A172 (cell line): Measurements from ENCODE around the gene F12. TPM values are rescaled to one million over a fixed set of nuclear protein-coding genes. Genes with fewer than 3 reads are reported as not detected.

ENCODE experiments used
- DNase-seq: peaks from one replicate; pipeline ENCODE4 v3.0.0-alpha.2; 2015; ENCODE audit warnings: low spot score
- total RNA-seq: library from RNA; depleted of rRNA; stranded (reverse); fragments of >200 nt; shearing (Covaris generic); gene quantifications from 2 replicates; pipeline ENCODE4 v1.2.3, GENCODE V29; 2014

Gene F12
- total RNA-seq, 1 experiment from 2014 or later, result 11.3 TPM

DNA sequence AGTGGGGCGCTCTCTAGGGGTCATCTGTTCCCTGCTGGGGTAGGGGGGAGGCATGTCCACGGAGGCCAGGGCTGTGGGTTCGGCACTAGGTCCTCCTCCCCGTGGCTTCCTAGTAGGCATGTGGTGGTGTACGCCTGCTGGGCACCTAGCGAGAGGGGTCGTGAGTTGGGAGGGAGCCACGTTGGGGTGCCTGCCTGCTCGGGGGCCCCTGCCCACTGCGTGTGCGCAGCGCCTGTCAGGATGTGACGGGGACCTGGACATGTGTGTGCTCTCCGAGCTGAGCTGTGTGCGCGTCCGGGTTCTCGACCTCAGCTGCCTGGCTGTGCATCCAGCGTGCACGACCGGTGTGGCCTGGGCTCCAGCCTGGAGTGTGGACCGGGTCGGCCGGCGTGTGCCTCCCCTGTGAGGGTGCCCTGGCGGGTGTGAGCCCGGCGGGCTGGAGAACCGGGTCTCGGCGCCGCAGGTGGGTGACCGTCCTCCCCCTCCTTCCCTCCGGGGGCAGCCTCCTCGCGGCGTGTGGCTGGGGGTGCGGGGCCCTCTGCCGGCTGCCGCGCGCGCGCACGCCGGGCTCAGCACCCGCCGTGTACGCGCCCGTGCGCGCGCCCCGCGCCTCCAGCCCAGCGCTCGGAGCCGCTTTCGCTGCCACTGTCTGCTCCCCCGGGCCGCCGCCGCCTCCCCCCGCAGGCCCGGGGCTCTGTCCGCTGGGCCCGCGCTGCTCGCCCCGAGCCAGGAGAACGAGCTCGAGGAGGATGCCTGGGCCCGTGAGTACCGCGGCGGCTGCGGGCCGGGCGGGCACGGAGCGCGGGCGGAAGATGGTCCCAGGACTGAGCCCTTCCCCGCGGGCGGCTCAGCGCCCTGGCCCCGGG lies 37.1 kb upstream of the F12 start, which contains the start of gene PRR7:
TSS of gene PRR7 (plus strand) at position 615 of the 866 bp plus-strand sequence. CDS start 8,254 bp downstream, outside the sequence.
- peak; percentile 60 for DNase-seq

DNA sequence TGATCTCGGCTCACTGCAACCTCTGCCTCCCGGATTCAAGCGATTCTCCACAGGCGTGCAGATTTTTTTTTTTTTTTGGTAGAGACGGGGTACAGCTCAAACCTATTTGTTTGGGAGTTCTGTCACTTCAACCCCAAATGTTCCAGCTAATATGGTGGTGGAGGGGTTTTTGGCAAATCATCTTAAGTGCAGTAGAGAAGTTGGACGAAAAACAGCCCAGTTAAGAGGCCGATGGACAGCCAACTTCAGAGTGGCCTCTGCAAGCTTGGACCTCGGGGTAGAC lies 36.5 kb upstream of the F12 start:
- DNase-seq, result no peak

DNA sequence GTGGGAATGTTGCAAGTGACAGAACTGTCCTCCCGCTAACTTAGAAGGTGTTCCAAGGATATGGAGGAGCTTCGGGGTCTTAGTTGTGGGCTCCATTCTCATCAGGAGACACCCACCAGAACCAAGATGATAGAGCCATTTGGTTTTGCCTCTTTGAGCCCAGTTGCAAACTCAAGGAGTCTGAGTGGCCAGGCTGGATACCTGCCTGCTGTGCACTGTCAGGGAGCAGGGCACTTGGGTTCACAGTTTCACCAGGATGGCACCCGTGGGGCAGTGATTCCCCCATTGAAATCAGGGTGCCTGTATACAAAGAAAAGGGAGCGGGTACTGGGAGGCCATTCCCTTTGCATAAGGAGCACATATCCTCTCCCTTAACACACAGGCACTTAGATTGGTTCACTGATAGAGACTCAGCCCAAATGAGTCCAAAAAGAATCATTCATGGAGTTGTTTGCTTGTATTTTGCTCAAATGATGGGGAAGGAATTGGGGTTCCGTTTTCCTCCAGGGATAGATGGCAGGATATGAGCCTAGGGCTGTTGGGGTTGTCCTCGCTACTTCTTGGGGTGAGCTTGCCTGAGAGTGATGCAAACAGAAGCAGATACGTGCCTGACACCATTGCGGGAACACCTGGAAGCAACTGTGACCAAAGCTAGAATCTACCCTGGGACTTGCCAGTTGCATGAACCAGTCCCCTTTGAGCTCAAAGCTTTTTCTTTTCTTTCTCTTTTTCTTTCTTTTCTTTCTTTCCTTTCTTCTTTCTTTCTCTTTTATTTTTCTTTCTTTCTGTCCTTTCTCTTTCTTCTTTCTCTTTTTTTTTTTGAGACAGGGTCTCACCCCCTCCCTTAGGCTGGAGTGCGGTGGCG lies 35.9 kb upstream of the F12 start:
- no peak for DNase-seq

DNA sequence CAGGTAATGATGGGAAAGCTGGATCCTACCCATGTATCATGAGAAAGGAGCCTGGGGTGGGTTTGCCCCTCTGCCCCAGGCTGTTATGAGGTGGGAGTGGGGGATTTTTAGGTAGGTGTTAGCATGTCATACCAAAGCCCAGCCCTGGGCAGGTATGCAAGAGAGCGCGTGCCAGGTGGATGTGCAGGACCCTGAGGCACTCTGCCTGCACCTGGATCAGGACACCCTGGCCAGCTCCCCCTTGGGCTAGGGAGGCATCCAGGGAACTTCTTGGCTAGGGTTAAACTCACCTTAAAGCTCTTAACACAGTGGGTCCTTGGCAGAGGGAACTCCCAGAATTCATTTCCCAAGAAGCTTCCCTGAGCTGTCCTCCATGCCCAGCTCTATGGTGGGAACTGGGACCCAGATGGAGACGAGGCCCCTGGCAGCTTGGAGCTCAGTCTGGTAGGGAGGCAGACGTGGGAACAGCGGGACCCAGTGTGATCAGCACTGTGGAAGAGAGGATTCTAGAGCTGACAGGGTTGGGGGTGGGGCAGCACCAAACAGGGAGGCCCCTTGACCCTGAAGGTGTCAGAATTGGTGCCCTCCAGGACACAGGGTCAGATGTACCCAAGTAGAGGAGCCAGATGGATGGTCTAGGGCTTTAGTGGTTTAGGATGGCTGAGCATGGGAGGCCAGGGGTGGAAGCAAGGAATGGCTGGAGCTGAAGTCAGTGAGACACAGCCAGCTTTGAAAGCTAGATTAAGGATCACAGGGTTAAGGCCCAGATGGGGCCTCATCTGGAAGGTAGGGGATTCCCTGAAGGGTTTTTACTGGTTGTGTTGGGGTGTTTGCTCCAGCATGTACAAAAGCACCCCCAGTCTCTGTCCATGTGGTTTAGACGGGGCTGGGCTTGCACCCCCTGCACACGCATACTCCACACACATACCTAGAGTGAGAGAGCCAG lies 35.0 kb upstream of the F12 start:
- DNase-seq, result no peak

DNA sequence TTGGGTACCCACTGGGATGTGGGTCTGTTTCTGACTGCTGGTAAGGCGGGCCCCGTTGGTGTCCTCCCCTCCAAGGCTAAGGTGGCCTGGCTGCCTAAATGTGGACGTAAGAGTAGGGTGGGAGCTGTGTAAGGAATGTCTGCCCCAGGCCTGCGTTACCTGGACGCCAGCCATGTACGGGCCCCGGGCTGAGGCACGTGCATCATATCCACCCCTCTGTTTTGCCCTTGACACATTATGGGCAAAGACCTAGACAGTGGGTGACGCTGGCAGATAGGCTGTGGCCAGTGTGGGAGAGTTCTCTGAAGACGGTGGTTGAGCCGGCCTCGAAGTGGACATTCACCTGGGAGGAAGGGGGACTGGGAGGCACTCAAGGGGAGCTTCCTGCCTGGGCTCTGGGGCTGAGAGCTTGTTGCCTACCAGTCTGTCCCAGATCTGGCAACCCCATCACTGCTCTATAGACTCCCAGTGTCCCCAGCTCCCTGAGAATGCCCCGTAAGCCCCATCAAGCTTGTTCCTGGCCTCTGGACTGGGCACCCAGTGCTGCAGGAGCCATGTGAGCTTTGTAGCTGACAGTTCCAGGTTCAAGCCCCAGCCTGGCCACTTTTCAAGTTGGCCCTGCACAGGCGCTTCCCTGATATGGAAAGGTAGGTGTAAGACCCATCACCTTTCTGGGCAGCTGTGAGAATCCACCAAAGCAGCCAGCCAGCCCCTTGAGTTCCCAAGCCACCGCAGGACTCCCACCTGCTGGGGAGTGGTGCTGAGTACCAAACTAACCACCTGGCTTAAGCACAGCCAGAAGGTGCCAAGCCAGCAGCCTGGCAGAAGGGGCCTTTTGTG lies 34.0 kb upstream of the F12 start:
- DNase-seq, result no peak

DNA sequence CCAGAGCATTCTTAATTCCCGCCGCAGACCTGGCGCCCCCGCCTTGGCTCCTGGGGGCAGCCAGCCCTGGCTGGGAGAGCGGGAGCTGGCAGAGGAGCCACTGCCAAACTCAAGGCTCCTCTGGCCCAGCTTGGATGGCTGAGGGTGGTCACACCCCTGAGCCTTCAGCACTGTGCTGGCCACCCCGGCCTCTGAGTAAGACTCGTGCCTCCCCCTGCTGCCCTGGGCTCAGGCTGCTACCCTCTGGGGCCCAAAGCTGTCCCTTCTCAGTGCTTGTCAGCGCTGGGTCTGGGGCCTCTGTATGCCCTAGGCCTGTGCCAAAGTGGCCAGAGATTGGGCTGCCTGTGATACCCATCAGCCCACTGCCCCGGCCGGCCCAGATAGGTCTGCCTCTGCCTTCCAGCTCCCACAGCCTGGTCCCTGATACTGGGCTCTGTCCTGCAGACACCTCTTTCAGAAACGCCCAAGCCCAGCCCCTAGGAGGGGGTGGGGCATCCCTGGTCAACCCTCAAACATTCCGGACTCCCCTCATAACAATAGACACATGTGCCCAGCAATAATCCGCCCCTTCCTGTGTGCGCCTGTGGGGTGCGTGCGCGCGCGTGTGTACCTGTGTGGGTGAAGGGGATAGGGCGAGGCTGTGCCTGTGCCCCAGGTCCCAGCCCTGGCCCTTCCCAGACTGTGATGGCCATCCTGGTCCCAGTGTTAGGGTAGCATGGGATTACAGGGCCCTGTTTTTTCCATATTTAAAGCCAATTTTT lies 32.9 kb upstream of the F12 start:
- no peak for DNase-seq

DNA sequence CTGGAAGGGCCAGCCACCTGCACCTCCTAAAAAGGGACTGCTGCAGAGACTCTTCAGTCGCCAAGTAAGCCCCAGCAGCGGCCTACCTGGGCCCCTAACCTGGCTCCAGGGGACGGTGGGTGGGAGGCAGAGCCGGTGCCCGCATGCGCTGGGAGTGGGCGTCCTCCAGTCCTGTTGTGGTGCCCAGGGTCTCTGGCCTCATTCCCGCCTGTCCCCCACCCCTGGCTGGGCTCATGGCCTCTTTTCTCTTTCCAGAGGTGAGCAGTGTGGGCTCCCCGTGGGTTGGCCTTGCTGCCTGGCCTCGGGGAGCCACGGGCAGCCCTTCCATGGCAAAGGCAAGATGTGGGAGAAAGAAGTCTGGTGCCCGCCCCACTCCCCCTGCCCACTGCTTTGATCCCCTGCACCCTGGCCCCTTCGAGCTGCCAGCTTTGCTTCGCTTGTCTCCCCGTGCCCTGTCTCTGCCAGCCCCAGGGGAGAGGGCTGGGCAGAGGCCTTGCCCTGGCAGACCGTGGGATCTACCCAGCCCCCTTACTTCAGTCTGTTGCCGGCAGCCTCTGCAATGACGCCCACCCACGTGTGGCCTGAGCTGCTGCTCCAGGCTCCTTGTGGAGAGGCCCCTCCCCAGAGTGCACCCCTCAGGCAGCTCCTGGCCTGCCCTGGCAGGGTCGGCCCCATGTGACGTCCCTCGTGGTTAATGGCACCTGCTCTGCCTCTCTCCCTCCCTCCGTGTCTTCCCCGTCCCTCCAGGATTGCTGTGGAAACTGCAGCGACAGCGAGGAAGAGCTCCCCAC lies 31.8 kb upstream of the F12 start:
- DNase-seq, result no peak

DNA sequence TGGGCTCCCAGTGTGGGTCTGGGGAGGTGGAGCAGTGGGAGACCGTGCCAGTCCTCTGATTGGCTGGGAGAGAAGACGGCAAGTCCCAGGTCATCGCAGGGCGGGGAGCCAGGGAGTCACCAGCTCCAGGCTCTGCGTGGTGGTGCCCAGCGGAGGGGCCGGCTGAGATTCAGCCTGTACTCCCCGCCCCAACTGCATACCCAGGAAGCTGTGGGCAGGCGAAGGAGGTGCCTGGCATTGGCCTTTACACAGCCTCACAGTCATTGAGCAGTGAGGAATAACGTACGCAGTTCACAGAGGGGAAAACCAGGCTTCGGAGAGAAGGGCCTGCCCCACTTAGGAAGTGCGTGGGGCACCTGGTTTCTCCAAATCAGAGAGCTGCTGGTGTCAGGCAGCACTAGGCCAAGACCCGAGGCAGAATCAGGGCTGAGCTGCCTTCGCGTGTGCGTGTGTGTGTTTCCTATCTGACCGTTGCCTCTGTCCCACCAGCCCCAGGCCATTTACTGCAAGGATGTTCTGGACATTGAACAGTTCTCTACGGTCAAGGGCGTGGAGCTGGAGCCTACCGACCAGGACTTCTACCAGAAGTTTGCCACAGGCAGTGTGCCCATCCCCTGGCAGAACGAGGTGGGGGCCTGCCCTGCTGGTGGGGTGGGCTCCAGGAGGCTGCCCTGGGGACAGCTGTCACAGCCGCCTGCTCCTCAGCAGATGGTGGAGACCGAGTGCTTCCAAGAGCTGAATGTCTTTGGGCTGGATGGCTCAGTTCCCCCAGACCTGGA lies 31.0 kb upstream of the F12 start:
- no peak for DNase-seq

DNA sequence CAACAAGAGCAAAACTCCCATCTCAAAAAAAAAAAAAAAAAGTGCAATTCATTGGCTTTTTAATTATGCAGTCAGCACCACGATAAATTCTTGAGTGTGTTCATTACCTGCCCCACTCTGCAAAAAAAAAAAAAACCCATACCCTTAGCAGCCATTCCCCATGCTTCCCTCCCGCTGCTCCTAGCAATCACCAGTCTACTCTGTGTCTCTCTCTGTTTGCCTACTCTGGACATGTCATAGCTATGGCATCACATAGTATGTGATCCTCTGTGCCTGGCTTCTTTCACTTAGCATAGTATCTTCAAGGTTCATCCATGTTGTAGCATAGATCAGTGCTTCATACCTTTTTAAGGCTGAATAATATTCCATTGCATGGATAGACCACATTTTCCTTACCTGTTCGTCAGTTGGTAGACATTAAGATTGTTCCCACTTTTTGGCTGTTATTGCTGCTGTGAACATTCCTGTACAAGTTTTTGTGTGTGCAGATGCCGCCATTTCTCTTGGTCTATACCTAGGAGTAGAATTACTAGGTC lies 30.2 kb upstream of the F12 start:
- DNase-seq, result no peak

DNA sequence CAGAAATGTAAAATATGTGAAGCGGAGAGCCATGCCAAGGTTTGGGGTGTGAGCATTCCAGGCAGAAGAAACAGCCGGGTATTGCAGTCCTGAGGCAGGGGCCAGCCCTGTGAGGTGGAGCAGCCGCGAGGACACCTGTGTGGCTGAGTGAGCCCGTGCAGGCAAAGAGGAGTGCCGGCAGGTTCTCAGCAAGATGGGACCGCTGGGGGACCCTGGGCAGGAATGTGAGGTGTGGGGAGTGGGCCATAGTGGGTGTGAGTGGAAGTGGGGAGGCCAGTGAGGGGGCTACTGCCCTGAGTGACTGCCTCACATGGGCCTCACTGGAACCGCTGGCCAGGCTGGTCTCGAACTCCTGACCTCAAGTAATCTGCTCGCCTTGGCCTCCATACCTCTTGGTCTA lies 29.1 kb upstream of the F12 start:
- no peak for DNase-seq

DNA sequence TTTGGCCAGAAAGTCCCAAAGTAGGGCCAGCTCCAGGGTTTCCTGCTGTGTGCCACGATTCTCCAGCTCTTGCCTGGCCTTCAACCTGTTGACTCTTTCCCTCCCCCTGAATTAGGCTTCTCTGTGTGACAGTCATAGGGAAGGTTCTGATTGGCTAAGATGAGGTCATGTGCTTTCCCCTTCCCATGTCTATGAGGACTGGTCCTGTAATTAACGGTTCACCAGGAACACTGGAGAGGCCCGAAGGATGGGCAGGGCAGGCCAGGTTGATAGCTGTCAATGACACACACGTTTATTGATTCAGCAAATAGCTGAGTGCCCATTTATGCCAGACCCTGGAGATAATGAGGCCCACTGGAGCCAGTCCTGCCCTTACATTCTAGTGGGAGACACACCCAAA lies 28.3 kb upstream of the F12 start:
- no peak for DNase-seq

DNA sequence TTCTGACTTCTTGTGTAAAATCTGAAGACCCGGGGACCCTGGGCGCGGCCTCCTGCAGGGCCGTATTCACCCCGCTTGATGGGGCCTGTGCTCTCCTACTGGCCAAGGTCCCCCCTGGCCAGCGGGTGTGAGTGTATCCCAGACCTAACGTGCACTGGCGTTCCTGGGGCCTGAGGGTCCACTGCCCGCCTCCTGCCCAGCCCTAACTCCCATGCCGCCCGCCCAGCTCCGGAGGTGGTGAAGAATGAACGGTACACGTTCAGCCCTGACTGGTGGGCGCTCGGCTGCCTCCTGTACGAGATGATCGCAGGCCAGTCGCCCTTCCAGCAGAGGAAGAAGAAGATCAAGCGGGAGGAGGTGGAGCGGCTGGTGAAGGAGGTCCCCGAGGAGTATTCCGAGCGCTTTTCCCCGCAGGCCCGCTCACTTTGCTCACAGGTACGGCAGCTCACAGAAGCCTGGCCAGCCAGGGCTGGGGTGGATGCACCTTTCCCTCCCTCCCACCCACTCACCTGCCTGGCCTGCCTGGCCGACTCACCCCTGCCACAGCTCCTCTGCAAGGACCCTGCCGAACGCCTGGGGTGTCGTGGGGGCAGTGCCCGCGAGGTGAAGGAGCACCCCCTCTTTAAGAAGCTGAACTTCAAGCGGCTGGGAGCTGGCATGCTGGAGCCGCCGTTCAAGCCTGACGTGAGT lies 26.6 kb upstream of the F12 start:
- DNase-seq, result no peak

DNA sequence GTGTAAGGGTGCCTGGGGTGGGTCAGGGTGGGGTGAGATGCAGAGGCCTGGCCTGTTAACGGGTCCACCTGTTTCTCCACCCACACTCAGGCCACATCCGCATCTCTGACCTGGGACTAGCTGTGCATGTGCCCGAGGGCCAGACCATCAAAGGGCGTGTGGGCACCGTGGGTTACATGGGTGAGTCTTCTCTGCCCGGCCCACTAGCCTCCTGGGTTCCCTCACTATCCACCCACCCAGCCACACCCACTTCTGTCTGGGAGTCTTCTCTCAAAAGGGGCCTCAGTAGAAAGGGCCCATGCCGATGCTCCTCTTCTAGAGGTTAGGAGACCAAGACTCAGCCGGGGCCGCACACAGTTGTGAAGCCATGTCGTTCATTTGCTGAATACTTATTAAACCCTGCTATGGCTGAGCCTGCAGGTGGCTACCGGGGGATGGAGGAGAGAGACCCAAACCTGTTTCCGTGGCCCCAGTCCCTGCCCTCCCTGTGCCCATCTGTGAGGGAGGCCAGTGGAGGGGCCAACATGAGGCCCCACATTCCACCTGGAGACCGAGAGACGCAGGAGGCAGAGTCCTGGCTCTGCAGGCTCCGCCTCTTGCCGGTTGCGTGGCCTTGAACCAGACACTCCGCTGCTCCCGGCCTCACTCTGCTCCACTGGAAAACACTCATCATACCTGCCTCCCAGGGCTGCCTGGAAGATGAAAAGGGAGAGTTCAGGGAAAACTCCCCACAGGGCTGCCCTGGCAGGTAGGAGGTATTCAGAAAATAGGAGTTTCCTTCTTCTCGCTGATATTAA lies 25.8 kb upstream of the F12 start:
- DNase-seq, result no peak

DNA sequence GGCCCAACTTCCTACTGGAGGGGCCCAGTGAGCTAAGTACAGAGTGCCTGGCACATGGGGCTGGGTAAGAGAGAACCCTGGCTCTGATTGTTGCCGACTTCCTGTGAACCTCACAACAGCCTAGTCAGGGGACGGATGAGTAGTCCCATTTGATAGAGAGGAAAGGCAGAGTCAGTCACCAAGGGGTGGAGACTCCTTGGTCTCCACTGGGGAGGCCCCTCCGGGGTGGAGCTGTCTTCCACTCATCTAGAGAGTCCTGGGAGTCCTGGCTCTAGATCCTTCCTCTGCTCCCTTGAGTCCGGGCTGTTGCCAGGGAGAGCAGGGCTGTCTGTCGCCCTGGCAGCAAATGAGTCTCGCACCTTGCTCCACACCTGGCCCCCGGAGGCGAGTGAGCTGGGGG lies 25.1 kb upstream of the F12 start:
- DNase-seq, result peak; percentile 54

DNA sequence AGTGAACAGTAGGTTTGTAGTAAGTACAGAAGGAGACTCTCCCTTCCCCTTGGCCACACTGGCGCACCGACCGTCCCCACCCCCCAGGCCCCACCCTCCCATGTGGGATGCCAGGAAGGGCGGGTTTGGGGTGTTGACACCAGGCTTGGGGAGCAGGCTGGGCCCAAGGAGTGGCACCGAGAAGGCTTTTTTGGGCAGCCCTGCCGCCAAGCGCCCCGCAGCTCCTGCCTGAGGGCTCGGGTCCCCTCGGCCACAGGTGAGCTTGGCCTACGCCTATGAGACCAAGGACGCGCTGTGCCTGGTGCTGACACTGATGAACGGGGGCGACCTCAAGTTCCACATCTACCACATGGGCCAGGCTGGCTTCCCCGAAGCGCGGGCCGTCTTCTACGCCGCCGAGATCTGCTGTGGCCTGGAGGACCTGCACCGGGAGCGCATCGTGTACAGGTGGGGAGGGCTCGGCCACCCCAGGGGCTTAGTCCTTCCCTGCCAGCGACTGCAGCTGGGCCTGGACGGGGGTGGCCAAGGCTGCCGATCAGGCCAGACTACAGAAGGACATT lies 24.4 kb upstream of the F12 start:
- no peak for DNase-seq

DNA sequence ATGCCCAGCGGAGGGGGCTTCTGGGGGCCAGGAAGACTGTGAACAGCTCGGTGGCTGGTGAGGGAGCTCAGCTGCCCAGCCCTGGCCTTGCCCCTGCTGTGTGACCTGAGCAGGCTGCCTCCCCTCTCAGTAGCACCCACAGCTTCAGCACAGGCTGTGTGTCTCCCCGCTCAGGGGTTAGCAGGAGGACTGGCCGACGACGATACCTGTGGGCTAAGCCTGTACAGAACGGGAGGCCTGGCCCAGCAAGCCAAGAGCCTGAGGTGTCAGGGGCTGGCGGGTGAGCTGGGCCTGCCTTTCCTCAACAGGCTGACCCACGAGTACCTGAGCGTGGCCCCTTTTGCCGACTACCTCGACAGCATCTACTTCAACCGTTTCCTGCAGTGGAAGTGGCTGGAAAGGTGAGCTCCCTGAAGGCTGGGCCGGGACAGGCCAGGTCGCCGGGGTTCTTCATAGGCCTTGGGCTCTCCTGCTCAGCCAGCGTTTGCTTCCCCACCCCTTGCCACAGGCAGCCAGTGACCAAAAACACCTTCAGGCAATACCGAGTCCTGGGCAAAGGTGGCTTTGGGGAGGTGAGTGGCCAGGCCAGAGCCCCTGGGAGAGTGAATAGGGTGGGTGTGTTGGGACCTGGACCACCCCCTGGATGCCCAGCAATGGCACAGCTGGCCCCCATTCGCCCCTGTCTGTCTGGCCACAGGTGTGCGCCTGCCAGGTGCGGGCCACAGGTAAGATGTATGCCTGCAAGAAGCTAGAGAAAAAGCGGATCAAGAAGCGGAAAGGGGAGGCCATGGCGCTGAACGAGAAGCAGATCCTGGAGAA lies 23.7 kb upstream of the F12 start:
- no peak for DNase-seq
